Posterior cingulate gyrus (tissue), 11 donors: ENCODE data around the gene ZGPAT.

Experiments
- DNase-seq, 10 donors: peaks; one replicate each; pipeline versions ENCODE4 v3.0.0 to v3.0.0-alpha.2; 2020 to 2021; ENCODE audit warnings: mixed read lengths in 3 of 10
- intact Hi-C: fragments of 100-400 bp; cut with DNase I; formaldehyde crosslinking; loops from one replicate; pipeline ENCODE4 v1.15.1; 2023

Gene ZGPAT

GRCh38 chr20:63740627-63741353, 33.0 kb downstream of the ZGPAT start:
- intact Hi-C loops = no loop called here
- DNase-seq = peak; percentile 59 to 95 (median 72)

GRCh38 chr20:63741354-63741675, 33.5 kb downstream of the ZGPAT start:
- intact Hi-C loops = no loop called here
- peak in 1 of 10 donors; percentile 63 for DNase-seq

- peak in 3 of 10 donors; percentile 64 to 78 (median 70) for DNase-seq
- intact Hi-C loops = no loop called here
Measured at GRCh38 chr20:63741676-63742380, 34.0 kb downstream of the ZGPAT start.

- intact Hi-C loops = no loop called here
- DNase-seq = peak in 3 of 10 donors; percentile 69 to 82 (median 71)
Measured at GRCh38 chr20:63742381-63743024, 34.7 kb downstream of the ZGPAT start.

- intact Hi-C loops = no loop called here
- peak in 3 of 10 donors; percentile 64 to 67 (median 65) for DNase-seq
Measured at GRCh38 chr20:63743210-63743970, 35.6 kb downstream of the ZGPAT start.

- peak in 2 of 10 donors; percentile 20 to 58 for DNase-seq
- intact Hi-C loops = no loop called here
Measured at GRCh38 chr20:63744158-63744557, 36.3 kb downstream of the ZGPAT start.

- peak in 3 of 10 donors; percentile 71 to 78 (median 75) for DNase-seq
- intact Hi-C loops = no loop called here
Measured at GRCh38 chr20:63744574-63745423, 37.0 kb downstream of the ZGPAT start.

- intact Hi-C loops = no loop called here
- DNase-seq = peak in 3 of 10 donors; percentile 52 to 70 (median 58)
Measured at GRCh38 chr20:63745424-63745805, 37.6 kb downstream of the ZGPAT start.

- intact Hi-C loops = no loop called here
- peak in 3 of 10 donors; percentile 67 to 82 (median 77) for DNase-seq
Measured at GRCh38 chr20:63745961-63746731, 38.3 kb downstream of the ZGPAT start.

GRCh38 chr20:63746751-63747315, 39.0 kb downstream of the ZGPAT start:
- intact Hi-C loops = no loop called here
- DNase-seq = peak in 3 of 10 donors; percentile 64 to 83 (median 66)

GRCh38 chr20:63747622-63748069, 39.8 kb downstream of the ZGPAT start:
- peak in 3 of 10 donors; percentile 60 to 72 (median 69) for DNase-seq
- intact Hi-C loops = no loop called here

GRCh38 chr20:63748070-63748933, 40.5 kb downstream of the ZGPAT start:
- intact Hi-C loops = no loop called here
- DNase-seq = peak in 4 of 10 donors; percentile 13 to 75 (median 63)

- intact Hi-C loops = no loop called here
- DNase-seq = peak in 3 of 10 donors; percentile 15 to 75 (median 32)
Measured at GRCh38 chr20:63748934-63749270, 41.1 kb downstream of the ZGPAT start.

GRCh38 chr20:63749597-63750508, 42.0 kb downstream of the ZGPAT start:
- DNase-seq = peak in 5 of 10 donors; percentile 24 to 85 (median 72)
- intact Hi-C loops = no loop called here

- intact Hi-C loops = no loop called here
- peak in 4 of 10 donors; percentile 24 to 85 (median 62) for DNase-seq
Measured at GRCh38 chr20:63750807-63751470, 43.1 kb downstream of the ZGPAT start.
